NCI-H1105 treated with DMSO at 0.1 percent for 48 hours (cell line): Measurements from ENCODE around the gene ERLEC1.
A peak's percentile ranks its signal among the peaks of the same experiment; 100 is the strongest.
"Not testable (repeated sequence)": the region's sequence is repeated elsewhere in the genome, so short reads cannot be mapped to it uniquely, and the experiment has no call there.

Source experiments
- DNase-seq: peaks from one replicate; lab custom pipeline; 2025; lab: John Stamatoyannopoulos, UW

ERLEC1 gene

DNA sequence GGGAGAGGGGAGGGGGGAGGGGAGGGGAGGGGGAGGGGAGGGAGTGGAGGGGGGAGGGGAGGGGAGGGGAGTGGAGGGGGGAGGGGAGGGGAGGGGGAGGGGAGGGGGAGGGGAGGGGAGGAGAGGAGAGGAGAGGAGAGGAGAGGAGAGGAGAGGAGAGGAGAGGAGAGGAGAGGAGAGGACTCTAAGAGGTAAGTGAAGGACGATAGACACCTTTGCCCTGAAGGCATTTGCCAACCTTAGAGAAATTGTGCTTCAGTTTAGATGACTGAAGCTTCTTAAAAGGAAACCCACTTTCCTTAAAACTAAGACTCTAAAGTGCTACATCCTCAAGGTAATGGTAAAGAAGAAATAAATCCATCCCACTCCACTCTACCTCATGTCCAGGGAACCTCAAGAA is 53.7 kb downstream of the ERLEC1 start:
- DNase-seq: no peak

- DNase-seq: not testable (repeated sequence)
Observed at GRCh38 chr2:53841651-53842050, 54.8 kb downstream of the ERLEC1 start.

GRCh38 chr2:53842891-53843290 is 56.0 kb downstream of the ERLEC1 start:
- no peak for DNase-seq

DNA sequence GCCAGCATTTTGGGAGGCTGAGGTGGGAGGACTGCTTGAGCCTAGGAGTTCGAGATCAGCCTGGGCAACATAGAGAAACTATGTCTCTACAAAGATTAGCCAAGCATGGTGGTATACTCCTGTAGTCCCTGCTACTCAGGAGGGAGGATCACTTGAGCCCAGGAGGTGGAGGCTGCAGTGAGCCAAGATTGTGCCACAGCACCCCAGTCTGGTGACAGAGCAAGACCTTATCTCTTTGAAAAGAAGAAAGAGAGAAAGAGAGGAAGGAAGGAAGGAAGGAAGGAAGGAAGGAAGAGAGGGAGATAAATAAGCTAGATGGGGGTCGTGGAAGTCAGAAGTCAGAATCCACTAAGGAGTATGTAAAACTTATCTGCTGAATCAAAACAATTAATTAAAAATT is 56.8 kb downstream of the ERLEC1 start:
- no peak for DNase-seq

DNA sequence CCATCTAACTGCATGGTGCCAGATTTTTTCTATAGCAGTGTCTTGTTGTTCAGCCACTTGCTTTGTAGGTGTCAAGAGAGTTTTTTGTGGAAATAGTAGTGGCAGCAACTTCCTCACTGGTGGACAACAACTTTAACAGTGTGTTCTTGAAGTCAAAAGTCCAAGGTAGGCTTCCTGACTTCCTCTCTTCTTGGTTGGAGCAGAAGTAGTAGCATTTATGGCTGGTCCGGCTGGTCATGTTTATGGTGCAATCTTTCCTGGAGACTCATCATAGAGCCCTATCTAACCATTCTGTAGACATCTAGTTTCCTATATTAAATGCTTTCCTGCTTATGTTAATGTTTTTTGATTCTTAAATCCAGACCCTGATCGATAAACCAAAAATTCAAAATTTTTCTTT is 61.2 kb downstream of the ERLEC1 start:
- DNase-seq: no peak

GRCh38 chr2:53851052-53851757 is 64.4 kb downstream of the ERLEC1 start:
- not testable (repeated sequence) for DNase-seq

GRCh38 chr2:53852532-53852931 is 65.7 kb downstream of the ERLEC1 start:
- no peak for DNase-seq

DNA sequence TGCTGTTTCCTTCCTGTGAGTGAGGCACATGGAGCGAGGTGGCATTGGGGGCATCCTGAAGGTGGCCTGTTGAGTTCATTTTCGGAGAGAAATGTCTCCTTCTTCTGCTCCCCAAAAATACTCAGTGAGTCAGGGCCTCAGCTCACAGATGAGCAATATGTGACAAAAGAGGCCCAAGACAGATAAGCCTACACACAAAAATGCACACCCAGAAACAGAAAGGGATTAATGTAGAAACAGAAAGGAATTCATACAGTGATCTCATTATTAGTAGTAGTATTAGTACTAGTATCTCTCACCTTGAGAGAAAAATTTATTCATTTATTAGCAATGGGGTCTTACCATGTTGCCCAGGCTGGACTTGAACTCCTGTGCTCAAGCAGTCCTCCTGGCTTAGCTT is 67.8 kb downstream of the ERLEC1 start:
- DNase-seq: no peak

- DNase-seq: no peak
Observed at GRCh38 chr2:53856272-53856671, 69.4 kb downstream of the ERLEC1 start.

GRCh38 chr2:53859206-53860181 is 72.7 kb downstream of the ERLEC1 start, which contains the start of gene GPR75:
GPR75 (minus strand) TSS chr2:53859967; CDS start chr2:53854756, 5,211 bp downstream.
- peak; percentile 16 for DNase-seq

- no peak for DNase-seq
Observed at GRCh38 chr2:53861824-53862223, 75.0 kb downstream of the ERLEC1 start.

DNA sequence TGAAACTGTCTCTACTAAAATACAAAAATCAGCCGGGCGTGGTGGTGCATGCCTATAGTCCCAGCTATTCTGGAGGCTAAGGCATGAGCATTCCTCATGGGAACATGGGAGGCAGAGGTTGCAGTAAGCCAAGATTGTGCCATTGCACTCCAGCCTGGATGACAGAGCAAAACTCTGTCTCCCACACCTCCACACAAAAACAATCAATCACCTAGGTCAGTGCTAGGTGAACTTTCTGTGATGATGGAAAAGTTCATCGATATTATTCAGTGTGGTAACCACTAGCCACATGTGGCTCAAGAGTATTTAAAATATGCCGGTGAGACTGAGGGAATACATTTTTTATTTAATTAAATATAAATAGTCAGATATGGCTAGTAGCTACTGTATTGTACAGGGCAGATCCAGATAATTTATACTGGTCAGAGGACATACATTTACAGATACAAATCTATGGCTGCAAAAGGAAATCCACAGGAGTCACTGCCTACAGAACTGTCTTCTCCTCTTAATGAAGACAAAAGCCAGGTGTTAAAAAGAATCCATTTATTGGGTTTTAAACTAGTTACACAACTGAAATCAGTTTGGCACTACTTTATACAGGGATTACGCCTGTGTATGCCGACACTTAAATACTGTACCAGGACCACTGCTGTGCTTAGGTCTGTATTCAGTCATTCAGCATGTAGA is 76.8 kb downstream of the ERLEC1 start:
- DNase-seq: no peak

- DNase-seq: no peak
Observed at GRCh38 chr2:53865264-53865663, 78.4 kb downstream of the ERLEC1 start.

- DNase-seq: no peak
Observed at GRCh38 chr2:53865962-53866361, 79.1 kb downstream of the ERLEC1 start.

DNA sequence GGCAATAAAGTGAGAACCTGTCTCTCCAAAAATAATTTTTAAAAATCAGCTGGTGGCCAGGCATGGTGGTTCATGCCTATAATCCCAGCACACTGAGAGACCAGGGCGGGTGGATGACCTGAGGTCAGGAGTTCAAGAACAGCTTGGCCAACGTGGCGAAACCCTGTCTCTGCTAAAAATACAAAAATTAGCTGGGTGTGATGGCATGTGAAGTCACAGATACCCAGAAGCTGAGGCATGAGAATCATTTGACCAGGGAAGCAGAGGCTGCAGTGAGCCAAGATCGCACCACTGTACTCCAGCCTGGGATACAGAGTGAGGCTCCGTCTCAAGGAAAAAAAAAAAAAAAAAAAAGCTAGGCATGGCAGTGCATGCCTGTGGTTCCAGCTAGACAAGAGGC is 80.3 kb downstream of the ERLEC1 start:
- no peak for DNase-seq

DNA sequence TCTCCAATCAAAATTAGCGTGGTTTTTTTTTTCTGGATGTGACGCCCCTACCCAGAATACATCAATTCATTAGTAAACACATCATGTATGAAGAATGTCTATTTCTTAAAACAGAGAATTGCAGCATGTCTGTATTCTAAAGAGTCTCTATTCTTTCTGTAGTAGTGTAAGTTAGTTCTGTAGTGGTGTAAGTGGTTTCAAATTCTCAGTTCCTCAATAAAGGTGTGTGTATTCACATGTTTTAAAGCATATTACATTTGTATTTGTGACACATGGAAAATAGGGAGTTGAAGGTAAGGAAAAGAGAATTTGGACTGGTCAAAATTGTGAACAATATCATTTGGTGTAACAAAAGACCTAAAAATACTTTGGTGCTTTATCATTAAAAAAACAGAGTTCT is 80.9 kb downstream of the ERLEC1 start:
- DNase-seq: no peak
